Left hindlimb (tissue), 1 donor: ENCODE results near the gene F5.
A peak's percentile ranks its signal among the peaks of the same experiment; 100 is the strongest.
"Not testable (repeated sequence)": the region's sequence is repeated elsewhere in the genome, so short reads cannot be mapped to it uniquely, and the experiment has no call there.

Source experiments
- DNase-seq: peaks from one replicate; pipeline ENCODE4 v3.0.0-alpha.2; 2018

F5 gene

GRCh38 chr1:169503601-169504000 lies 82.7 kb downstream of the F5 start:
- DNase-seq = not testable (repeated sequence)

GRCh38 chr1:169499807-169500206 lies 86.5 kb downstream of the F5 start:
- DNase-seq = no peak

- DNase-seq = no peak
Measured at GRCh38 chr1:169497317-169497716, 89.0 kb downstream of the F5 start.

GRCh38 chr1:169495916-169496315 lies 90.4 kb downstream of the F5 start:
- no peak for DNase-seq

- DNase-seq = no peak
Measured at GRCh38 chr1:169495046-169495775, 91.1 kb downstream of the F5 start.

- no peak for DNase-seq
Measured at GRCh38 chr1:169494343-169494742, 91.9 kb downstream of the F5 start.

- no peak for DNase-seq
Measured at GRCh38 chr1:169493251-169493650, 93.0 kb downstream of the F5 start.

GRCh38 chr1:169491845-169492281 lies 94.4 kb downstream of the F5 start:
- DNase-seq = no peak

GRCh38 chr1:169488157-169488556 lies 98.1 kb downstream of the F5 start:
- no peak for DNase-seq

GRCh38 chr1:169487561-169487960 lies 98.7 kb downstream of the F5 start:
- no peak for DNase-seq

GRCh38 chr1:169487133-169487532 lies 99.1 kb downstream of the F5 start:
- no peak for DNase-seq

GRCh38 chr1:169486281-169487051 lies 99.8 kb downstream of the F5 start:
- DNase-seq = peak; percentile 32

- DNase-seq = peak; percentile 100
Measured at GRCh38 chr1:169485431-169486280, 100.6 kb downstream of the F5 start, which contains the start of gene SLC19A2. TSS of gene SLC19A2 (minus strand) at chr1:169485944. CDS start at chr1:169485766, 178 bp downstream.

GRCh38 chr1:169484683-169485430 lies 101.4 kb downstream of the F5 start:
- no peak for DNase-seq

GRCh38 chr1:169484101-169484500 lies 102.2 kb downstream of the F5 start:
- DNase-seq = no peak

GRCh38 chr1:169483500-169483966 lies 102.7 kb downstream of the F5 start:
- no peak for DNase-seq

GRCh38 chr1:169479363-169480066 lies 106.8 kb downstream of the F5 start:
- DNase-seq = no peak

- DNase-seq = no peak
Measured at GRCh38 chr1:169478094-169478672, 108.1 kb downstream of the F5 start.

- no peak for DNase-seq
Measured at GRCh38 chr1:169475806-169476387, 110.4 kb downstream of the F5 start.

GRCh38 chr1:169474302-169474995 lies 111.8 kb downstream of the F5 start:
- DNase-seq = no peak
